Measurements from ENCODE around the gene GRK4.
"Not testable (repeated sequence)": the region's sequence is repeated elsewhere in the genome, so short reads cannot be mapped to it uniquely, and the experiment has no call there.

Gene GRK4

DNA sequence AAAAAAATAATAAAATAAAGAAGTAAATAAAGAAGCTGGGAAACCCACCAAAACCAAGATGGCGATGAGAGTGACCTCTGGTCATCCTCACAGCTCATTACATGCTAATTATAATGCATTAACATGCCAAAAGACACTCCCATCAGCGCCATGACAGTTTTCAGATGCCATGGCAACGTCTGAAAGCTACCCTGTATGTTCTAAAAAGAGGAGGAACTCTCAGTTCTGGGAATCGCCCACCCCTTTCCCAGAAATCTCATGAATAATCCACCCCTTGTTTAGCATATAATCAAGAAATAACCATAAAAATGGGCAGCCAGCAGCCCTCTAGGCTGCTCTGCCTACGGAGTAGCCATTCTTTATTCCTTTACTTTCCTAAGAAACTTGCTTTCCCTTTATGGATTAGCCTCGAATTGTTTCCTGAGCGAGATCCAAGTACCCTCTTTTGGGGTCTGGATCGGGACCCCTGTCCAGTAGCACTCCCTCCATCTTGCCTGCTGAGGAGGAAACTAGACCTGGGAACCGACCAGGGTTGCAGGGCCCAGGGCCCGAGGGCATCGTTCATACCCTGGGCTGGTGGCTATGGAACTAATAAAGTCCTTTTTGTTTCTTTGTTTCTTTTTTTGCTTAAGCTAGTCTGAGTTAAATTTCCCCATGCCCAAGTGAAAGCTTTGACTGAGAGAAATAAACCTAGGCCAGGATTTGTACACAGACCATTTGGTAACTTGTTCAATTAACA, 80.1 kb downstream of the GRK4 start:
- DNase-seq = peak; percentile 15

DNA sequence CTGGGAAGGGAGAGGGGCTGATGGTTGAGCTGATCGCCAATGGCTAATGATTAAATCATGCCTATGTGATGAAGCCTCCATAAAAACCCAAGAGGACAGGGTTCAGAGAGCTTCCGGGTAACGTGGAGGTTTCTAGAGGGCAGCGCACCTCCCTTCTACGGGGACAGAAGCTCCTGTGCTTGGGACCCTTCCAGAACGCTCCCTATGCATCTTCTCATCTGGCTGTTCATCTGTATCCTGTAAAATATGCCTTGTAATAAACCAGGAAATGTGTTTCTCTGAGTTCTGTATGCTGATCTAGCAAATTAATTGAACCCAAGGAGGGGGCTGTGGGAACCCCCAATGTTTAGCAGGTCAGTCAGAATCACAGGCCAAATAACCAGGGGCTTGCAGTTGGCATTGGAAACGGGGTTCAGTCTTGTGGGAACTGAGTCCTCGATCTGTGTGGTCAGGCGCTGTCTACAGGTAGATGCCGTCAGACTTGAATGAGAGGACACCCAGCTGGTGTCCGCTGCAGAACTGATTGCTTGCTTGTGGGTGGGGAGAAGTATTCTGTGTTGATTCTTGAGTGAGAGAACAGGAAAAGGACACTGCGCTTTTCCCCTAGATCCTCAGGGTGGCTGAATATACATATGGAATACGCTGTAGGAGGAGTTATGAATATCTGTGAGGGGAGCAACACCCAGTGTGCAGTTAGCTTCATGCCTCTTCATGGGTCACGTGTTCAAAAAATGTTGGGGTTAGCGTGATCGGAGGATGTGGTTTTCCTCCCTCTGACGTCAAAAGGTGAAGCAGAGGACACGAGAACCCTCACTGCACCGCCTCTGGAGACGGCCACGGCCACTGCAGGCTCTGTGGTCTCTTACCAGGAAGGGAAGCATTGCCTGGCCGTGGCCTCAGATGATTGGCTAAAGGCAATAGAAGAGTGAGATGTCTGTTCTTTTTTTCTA, 81.8 kb downstream of the GRK4 start:
- peak; percentile 82 for DNase-seq

GRCh38 chr4:3046162-3046561, 82.8 kb downstream of the GRK4 start:
- DNase-seq = peak; percentile 13

GRCh38 chr4:3046623-3047022, 83.3 kb downstream of the GRK4 start:
- DNase-seq = no peak

GRCh38 chr4:3047464-3048286, 84.3 kb downstream of the GRK4 start:
- DNase-seq = peak; percentile 62

DNA sequence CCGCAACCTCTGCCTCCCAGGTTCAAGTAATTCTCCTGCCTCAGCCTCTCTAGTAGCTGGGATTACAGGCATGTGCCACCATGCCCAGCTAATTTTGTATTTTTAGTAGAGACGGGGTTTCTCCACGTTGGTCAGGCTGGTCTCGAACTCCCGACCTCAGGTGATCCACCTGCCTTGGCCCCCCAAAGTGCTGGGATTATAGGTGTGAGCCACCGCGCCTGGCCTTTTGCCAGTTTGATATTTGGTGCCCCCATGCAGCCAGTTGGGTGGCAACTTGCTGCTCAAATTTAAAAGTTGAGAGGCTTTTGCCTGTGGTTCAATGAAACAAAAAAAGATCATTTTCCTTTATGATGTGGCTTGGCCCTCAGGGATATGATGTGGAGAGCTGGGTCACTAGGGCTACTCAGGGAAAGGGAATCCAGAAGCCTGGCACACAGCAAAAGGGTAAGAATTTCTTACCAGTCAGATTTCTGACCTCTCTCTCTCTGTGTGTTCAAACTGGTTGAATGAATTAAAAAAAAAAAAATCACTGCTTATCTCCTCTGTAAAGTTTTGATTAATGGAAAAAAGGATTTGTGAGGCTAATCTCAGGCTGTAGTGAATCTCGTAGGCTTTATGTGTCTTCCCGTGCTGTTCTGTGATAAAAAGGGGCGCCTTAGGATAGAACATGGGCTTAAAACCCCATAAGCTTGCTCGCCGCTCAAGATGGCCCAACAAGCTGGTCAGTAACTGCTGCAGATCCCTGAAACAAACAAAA, 87.9 kb downstream of the GRK4 start:
- not testable (repeated sequence) for DNase-seq

- no peak for DNase-seq
Measured at GRCh38 chr4:3054169-3054759, 90.9 kb downstream of the GRK4 start.

DNA sequence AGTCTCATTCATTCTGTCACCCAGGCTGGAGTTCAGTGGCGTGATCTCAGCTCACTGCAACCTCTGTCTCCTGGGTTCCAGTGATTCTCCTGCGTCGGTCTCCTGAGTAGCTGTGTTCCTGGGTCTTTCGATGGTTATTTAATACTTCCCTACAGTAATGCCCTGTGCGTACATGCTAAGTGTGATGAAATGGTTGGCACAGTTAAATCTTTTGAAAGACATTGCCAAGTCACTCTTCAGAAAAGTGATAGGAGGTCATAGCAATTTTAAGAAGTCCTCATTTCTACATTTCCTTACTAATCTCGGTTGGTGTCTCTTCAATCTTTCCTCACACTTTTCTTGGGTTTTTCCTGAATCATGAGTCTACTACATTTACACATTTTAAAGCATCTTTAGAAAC, 96.6 kb downstream of the GRK4 start:
- peak; percentile 85 for DNase-seq

DNA sequence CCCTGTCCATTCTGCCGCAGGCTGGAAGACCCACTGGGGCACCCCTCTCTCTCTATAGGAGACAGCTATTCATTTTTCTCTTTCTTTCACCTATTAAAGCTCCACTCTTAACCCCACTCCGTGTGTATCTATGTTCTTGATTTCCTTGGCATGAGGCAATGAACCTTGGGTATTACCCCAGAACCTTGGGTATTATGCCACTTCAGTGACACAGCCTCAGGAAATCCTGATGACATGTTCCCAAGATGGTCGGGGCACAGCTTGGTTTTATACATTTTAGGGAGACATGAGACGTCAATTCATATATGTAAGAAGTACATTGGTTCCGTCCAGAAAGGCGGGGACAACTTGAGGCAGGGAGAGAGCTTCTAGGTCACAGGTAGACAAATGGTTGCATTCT, 97.6 kb downstream of the GRK4 start:
- DNase-seq = peak; percentile 77

DNA sequence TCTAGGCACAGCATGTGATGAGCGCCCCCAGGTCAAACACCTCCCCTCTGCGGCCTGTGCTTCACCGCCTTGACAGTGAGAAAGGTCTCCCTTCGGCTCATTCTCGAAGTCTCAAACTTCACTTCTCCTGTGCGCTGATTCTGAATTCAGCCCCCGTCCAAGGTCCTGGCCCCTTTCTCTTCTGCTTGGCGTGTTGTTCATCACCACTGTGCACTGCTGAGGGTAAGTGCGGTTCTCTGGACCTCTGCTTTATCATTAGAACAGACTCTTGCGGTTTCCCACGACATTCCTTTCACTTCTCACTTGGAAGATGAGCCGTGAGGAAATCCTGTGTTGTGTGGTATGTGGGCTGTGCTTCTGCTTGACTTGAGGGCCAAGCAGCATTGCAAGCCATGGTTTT, 99.1 kb downstream of the GRK4 start:
- DNase-seq = peak; percentile 81

- no peak for DNase-seq
Measured at GRCh38 chr4:3065551-3065950, 102.2 kb downstream of the GRK4 start.

DNA sequence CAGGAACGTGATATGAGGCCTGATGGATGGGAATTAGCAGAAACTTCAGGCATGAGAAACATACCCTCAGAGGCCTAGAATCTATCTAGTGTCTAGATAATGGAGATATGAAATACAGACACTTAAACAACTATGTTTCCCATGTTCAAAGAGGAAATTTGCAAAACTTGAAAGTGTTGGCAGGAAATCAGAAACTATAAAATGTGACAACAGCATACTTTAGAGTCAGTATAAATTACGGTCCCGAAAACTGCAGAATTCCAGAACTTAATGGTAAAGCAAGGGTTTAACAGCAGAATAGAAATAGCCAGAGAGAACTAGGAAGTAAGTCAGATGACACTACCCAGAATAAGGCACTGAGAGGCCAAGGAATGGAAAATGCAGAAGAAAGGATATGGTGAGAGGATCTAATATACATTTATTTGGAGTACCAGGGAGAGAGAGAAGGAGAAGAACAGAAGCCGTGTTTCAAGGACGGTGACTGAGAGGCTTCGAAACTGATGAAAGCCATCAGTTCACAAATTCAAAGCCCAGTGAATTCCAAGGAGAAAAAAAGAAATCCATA, 103.5 kb downstream of the GRK4 start:
- DNase-seq = peak; percentile 19

- no peak for DNase-seq
Measured at GRCh38 chr4:3067473-3068001, 104.2 kb downstream of the GRK4 start.

DNA sequence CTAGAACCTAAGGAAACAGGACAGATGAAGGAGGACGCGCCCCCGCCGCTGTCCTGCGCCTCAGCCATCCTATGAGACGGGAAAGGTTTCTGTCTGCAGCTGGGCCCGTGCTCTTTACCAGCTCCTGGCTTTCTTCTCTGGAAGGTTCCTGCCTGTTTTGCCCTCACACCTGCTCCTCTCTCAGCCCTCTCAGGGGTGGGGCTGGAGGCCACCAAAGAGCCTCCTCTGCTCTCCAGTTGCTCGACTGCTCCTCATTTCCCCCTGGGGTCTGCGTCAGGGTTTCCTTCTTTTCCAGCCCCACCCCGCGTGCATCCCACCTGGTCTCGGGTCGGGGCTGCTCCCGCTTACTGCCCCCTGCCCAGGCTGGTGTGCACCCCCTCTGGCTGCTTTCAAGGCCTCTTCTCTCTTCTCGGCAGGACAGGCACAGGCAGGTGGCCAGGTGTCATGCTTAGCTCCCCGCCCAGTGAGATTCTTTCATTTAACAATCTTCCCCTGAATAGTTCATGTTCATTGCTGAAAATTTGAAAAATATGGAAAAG, 106.4 kb downstream of the GRK4 start:
- DNase-seq = no peak

DNA sequence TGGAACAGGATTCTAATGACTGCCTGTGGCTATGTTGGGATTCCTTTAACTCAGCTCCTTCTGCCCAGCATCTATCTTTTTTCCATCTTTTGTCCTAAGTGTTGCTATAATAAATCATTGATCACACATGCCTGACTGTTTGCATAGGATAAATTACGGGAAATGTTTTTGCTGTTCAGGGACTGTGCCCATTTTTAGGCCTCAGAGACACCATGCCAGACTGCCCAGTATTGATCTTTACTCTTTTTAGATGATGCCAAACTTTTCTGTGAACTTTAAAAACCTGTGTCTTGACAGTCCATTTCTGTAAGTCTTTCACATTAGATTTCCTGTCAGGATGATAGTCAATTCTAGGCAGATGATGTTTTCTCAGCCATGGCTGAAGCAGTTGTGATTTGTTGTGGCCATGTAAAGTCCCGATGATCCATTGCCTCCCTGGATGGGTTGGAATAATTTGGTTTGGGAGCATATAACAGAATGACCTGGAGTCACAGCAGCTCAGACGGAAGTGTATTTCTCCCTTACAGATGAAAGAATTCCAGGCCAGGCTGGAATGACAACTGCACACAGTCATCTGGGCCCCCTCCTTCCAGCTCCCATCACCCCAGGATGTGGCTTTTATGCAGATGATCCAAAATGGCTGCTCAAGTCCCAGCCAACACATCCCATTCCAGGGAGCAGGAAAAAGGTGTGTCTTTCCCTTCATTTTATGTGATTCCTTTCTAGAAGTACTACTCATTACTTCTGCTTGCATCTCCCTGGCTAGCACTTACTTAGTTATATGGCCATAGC, 107.5 kb downstream of the GRK4 start:
- no peak for DNase-seq

DNA sequence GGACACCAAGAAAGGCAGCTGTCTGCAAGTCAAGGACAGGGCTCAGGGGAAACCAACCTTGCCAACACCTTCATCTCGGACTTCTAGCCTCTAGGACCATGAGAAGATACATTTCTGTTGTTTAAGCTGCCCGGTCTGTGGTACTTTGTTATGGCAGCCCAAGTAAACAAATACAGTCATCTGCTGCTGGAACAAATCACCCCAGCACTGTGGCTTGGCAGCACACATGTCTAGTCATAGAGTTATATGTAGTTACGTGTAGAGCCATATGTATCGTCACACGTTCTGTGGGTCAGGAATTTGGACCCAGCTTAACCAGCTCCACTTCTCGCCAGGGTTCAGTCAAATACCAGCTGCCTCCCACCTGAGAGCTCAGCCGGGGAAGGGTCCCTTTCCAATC, 108.4 kb downstream of the GRK4 start:
- no peak for DNase-seq

DNA sequence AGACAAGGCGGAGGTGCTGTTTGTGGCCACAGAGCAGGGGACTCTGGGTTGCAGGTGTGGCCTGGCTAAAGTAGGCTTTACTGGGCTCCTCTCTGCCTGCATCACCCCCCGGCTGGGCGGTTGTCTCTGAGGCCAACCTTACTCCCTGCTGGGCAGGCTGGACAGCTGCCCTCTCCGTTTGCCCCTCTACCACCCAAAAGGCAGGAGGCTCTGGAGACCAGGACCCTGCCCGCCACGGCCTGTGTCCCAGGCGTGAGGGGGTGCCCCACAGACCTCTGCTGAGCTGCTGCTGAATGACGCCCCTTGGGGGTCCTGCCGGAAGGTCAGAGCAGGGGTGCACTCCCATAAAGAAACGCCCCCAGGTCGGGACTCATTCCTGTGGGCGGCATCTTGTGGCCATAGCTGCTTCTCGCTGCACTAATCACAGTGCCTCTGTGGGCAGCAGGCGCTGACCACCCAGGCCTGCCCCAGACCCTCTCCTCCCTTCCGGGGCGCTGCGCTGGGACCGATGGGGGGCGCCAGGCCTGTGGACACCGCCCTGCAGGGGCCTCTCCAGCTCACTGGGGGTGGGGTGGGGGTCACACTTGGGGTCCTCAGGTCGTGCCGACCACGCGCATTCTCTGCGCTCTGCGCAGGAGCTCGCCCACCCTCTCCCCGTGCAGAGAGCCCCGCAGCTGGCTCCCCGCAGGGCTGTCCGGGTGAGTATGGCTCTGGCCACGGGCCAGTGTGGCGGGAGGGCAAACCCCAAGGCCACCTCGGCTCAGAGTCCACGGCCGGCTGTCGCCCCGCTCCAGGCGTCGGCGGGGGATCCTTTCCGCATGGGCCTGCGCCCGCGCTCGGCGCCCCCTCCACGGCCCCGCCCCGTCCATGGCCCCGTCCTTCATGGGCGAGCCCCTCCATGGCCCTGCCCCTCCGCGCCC, 110.0 kb downstream of the GRK4 start:
- no peak for DNase-seq

GRCh38 chr4:3074078-3074845, 110.9 kb downstream of the GRK4 start, which contains the start of the genes HTT and HTT-AS:
Gene HTT, plus strand, starts transcription at chr4:3074681. Its CDS starts 145 bp downstream, at chr4:3074826.
Gene HTT-AS, minus strand, starts transcription at chr4:3074538.
- peak; percentile 96 for DNase-seq

Data from inflammatory macrophage treated with lipopolysaccharide for 4 hours (primary cell).